ENCODE measurements around the gene ZNF605. TPM values are rescaled to one million over a fixed set of nuclear protein-coding genes. Genes with fewer than 3 reads are reported as not detected.
A peak's percentile ranks its signal among the peaks of the same experiment; 100 is the strongest.

ZNF605 gene
- total RNA-seq, 3 donors from 2014 or later: 8.3 to 17.9 (median 16.1) TPM

GRCh38 chr12:132907216-132907615 is 48.9 kb downstream of the ZNF605 start:
- TF ChIP-seq POLR2AphosphoS5 (IDR thresholded peaks at IDR 0.05): no peak
- no peak for TF ChIP-seq CTCF (IDR thresholded peaks at IDR 0.05)
- TF ChIP-seq POLR2A (IDR thresholded peaks at IDR 0.05): no peak
- H3K4me1 ChIP-seq: no peaks in the 10 kb centered on the region
- H3K36me3 ChIP-seq: no peaks in the 10 kb centered on the region
- H3K27ac ChIP-seq: no peak overlapping the region
- peaks cover 14 to 19% of the 10 kb centered on the region in 2 donors for H3K9me3 ChIP-seq
- peak overlapping the region in 2 of 3 donors; percentile 64 to 72 for H3K4me3 ChIP-seq
- intact Hi-C loops (cut with DNase I; ENCODE audit: low total_unique reads): no loop called here
- H3K27me3 ChIP-seq: no peaks in the 10 kb centered on the region
- DNase-seq (ENCODE audit: low spot score in 2 of 2): no peak

GRCh38 chr12:132904718-132905328 is 51.3 kb downstream of the ZNF605 start:
- Histone ChIP-seq H3K4me1 (no peaks in the 10 kb centered on the region), H3K27me3 (no peaks in the 10 kb centered on the region), H3K27ac (no peak overlapping the region), H3K36me3 (no peaks in the 10 kb centered on the region), H3K9me3 (peaks cover 4 to 9% of the 10 kb centered on the region in 2 donors), H3K4me3 (peak overlapping the region in 2 of 3 donors; percentile 32 to 53)
- peak; percentile 38 to 74 for DNase-seq (ENCODE audit: low spot score in 2 of 2)
- no peak for TF ChIP-seq POLR2A (IDR thresholded peaks at IDR 0.05)
- peak; percentile 46 to 77 (median 48) for TF ChIP-seq CTCF (IDR thresholded peaks at IDR 0.05)
- TF ChIP-seq POLR2AphosphoS5 (IDR thresholded peaks at IDR 0.05): no peak
- intact Hi-C loops (cut with DNase I; ENCODE audit: low total_unique reads): no loop called here

- no peaks in the 10 kb centered on the region for H3K36me3 ChIP-seq
- TF ChIP-seq POLR2A (IDR thresholded peaks at IDR 0.05) (no peak), CTCF (IDR thresholded peaks at IDR 0.05) (no peak), POLR2AphosphoS5 (IDR thresholded peaks at IDR 0.05) (no peak)
- H3K9me3 ChIP-seq: peaks cover 0 to 4% of the 10 kb centered on the region in 2 donors
- H3K4me1 ChIP-seq: no peaks in the 10 kb centered on the region
- DNase-seq (ENCODE audit: low spot score in 2 of 2): no peak
- H3K4me3 ChIP-seq: no peak overlapping the region
- no peaks in the 10 kb centered on the region for H3K27me3 ChIP-seq
- intact Hi-C loops (cut with DNase I; ENCODE audit: low total_unique reads): no loop called here
- no peak overlapping the region for H3K27ac ChIP-seq
These were observed 57.1 kb downstream of the ZNF605 start for GRCh38 chr12:132899033-132899432.

- Histone ChIP-seq H3K27ac (peak overlapping the region; percentile 87 to 95), H3K9me3 (no peaks in the 10 kb centered on the region), H3K4me3 (no peak overlapping the region), H3K27me3 (no peaks in the 10 kb centered on the region), H3K4me1 (no peaks in the 10 kb centered on the region), H3K36me3 (no peaks in the 10 kb centered on the region)
- intact Hi-C loops (cut with DNase I; ENCODE audit: low total_unique reads): no loop called here
- no peak for DNase-seq (ENCODE audit: low spot score in 2 of 2)
- TF ChIP-seq POLR2AphosphoS5 (IDR thresholded peaks at IDR 0.05) (no peak), CTCF (IDR thresholded peaks at IDR 0.05) (no peak), POLR2A (IDR thresholded peaks at IDR 0.05) (no peak)
These were observed 67.3 kb downstream of the ZNF605 start for GRCh38 chr12:132888852-132889251.

- H3K4me3 ChIP-seq: peak within 1 kb of the TSS; percentile 58 to 71 (median 70)
- DNase-seq (ENCODE audit: low spot score in 2 of 2): peak; percentile 94 to 96
- no peaks in the 10 kb centered on the region for H3K27me3 ChIP-seq
- H3K4me1 ChIP-seq: no peaks in the 10 kb centered on the region
- intact Hi-C loops (cut with DNase I; ENCODE audit: low total_unique reads): no loop called here
- TF ChIP-seq CTCF (IDR thresholded peaks at IDR 0.05): no peak
- TF ChIP-seq POLR2A (IDR thresholded peaks at IDR 0.05): peak; percentile 31
- peak; percentile 79 to 81 (median 80) for TF ChIP-seq POLR2AphosphoS5 (IDR thresholded peaks at IDR 0.05)
- no peaks in the 10 kb centered on the region for H3K36me3 ChIP-seq
- H3K9me3 ChIP-seq: no peaks in the 10 kb centered on the region
- peak within 1 kb of the TSS; percentile 87 to 95 for H3K27ac ChIP-seq
These were observed 68.4 kb downstream of the ZNF605 start, which contains the start of gene CHFR for GRCh38 chr12:132887513-132888351. CHFR (minus strand) TSS chr12:132887605; CDS start chr12:132887328, 277 bp downstream.

Data from breast epithelium (tissue), 4 donors.